Psoas muscle (tissue), 8 donors: ENCODE results near the gene SDHA. TPM values are rescaled to one million over a fixed set of nuclear protein-coding genes. Genes with fewer than 3 reads are reported as not detected.
"Not testable (repeated sequence)": the region's sequence is repeated elsewhere in the genome, so short reads cannot be mapped to it uniquely, and the experiment has no call there.

ENCODE experiments used
- ATAC-seq, 4 donors: fragments of 200-7000 bp; cut with Tn5 transposase; one replicate each; pipeline ENCODE4 v1.9.1; 2020; ENCODE audit warnings: moderate library complexity in 3 of 4, mild to moderate bottlenecking in 2 of 4
- DNase-seq, 2 donors: peaks; one replicate each; pipeline ENCODE4 v3.0.0-alpha.2; 2020
- H3K27ac ChIP-seq: fragments of 200-600 bp; one replicate; pipeline ENCODE4 v1.8.0; 2022
- H3K27me3 ChIP-seq, 3 donors: fragments of 200-600 bp in 1 of 3; one replicate each; pipeline versions ENCODE4 v1.6.1 to v1.8.0; 2013 to 2022; ENCODE audit warnings: low read length in 2 of 3, mild to moderate bottlenecking in 2 of 3, moderate library complexity in 1 of 3; ENCODE audit not compliant: insufficient read depth in 3 of 3
- H3K36me3 ChIP-seq, 2 donors: fragments of 200-600 bp in 1 of 2; one replicate each; pipeline versions ENCODE4 v1.6.1 to v1.8.0; 2013 to 2022; ENCODE audit warnings: low read depth in 1 of 2, mild to moderate bottlenecking in 1 of 2, moderate library complexity in 1 of 2; ENCODE audit not compliant: insufficient read depth in 1 of 2
- H3K4me1 ChIP-seq: fragments of 200-600 bp; one replicate; pipeline ENCODE4 v1.8.0; 2022
- H3K4me3 ChIP-seq: fragments of 200-600 bp; one replicate; pipeline ENCODE4 v1.8.0; 2022; ENCODE audit warnings: mild to moderate bottlenecking
- H3K9me3 ChIP-seq: fragments of 200-600 bp; one replicate; pipeline ENCODE4 v1.8.0; 2022
- WGBS, 3 donors: extraction: QIAGEN DNeasy Blood & Tissue Kit; methylation state at CpG; one replicate each; pipeline versions ENCODE4 v1.1.6 to v1.1.7; 2013; 5-methylcytosine and 5-hydroxymethylcytosine counted together
- intact Hi-C, 2 donors: fragments of 100-400 bp; cut with DNase I; formaldehyde crosslinking; loops; one replicate each; pipeline versions ENCODE4 v1.11.0 to v1.14.2; 2022
- polyA plus RNA-seq, 3 donors: library from polyadenylated mRNA; stranded (reverse); fragments of 200-250 nt; gene quantifications; one replicate each; pipeline ENCODE4 v1.2.3, GENCODE V29; 2013
- total RNA-seq, 4 donors: library from RNA; stranded (reverse); fragmentation: NEBNext Ultra II Directional in 2 of 4; extraction: Animal tissue kit (Norgen Biotek cat#: 25700) in 2 of 4; gene quantifications; one replicate each; pipeline versions ENCODE4 v1.2.1 to v1.2.4, GENCODE V29; 2021 to 2023
- TF ChIP-seq, protein P1 (sequence below): fragments of 200-600 bp; IDR thresholded peaks from one replicate; pipeline ENCODE4 v1.8.0; 2022; ENCODE audit warnings: antibody characterized with exemption
- donor health status: healthy with polysubstance abuse.
- donor health status: DM: no; HTN: no; CAD: no; lungs with moderate emphysema.
- donor health status: Bipolar disorder and iron deficiency.
- donor health status: healthy.
- donor health status: DM: yes; HTN: yes; CAD: no.
- donor health status: DM: no; HTN: no; CAD: no.
- donor health status: DM: no; HTN: no; CAD: no.
- donor health status: DM: yes; HTN: yes; CAD: no.

Gene SDHA
- total and polyA plus RNA-seq, 7 donors = 160 to 363 (median 269) TPM

DNA sequence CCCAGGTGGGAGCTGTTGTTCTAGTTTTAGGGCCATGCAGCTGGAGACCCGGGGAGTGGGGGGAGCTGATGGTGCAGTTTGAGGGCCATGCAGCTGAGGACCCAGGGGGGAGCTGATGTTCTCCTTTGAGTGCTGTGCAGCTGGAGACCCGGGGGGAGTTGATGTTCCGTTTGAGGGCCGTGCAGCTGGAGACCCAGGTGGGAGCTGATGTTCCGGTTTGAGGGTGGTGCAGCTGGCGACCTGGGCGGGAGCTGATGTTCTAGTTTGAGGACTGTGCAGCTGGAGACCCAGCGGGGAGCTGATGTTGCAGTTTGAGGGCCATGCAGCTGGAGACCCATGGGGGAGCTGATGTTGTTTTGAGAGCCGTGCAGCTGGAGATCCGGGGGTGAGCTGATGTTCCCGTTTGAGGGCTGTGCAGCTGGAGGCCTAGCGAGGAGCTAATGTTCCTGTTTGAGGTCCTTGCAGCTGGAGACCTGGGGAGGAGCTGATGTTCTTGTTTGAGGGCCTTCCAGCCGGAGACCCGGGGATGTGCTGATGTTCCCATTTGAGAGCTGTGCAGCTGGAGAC lies 68.0 kb downstream of the SDHA start:
- TF ChIP-seq, protein P1, sequence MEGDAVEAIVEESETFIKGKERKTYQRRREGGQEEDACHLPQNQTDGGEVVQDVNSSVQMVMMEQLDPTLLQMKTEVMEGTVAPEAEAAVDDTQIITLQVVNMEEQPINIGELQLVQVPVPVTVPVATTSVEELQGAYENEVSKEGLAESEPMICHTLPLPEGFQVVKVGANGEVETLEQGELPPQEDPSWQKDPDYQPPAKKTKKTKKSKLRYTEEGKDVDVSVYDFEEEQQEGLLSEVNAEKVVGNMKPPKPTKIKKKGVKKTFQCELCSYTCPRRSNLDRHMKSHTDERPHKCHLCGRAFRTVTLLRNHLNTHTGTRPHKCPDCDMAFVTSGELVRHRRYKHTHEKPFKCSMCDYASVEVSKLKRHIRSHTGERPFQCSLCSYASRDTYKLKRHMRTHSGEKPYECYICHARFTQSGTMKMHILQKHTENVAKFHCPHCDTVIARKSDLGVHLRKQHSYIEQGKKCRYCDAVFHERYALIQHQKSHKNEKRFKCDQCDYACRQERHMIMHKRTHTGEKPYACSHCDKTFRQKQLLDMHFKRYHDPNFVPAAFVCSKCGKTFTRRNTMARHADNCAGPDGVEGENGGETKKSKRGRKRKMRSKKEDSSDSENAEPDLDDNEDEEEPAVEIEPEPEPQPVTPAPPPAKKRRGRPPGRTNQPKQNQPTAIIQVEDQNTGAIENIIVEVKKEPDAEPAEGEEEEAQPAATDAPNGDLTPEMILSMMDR = no peak
- no peak for ATAC-seq
- Histone ChIP-seq H3K4me3 (no peak overlapping the region), H3K9me3 (no peaks in the 10 kb centered on the region), H3K27me3 (no peaks in the 10 kb centered on the region), H3K27ac (no peak overlapping the region), H3K36me3 (peaks cover 0 to 2% of the 10 kb centered on the region in 2 donors), H3K4me1 (no peaks in the 10 kb centered on the region)
- WGBS, 3 donors = 74 to 78% (median 76%) methylated on average over 14 of the region's 14 CpGs
- intact Hi-C loops = no loop called here
- DNase-seq = no peak

DNA sequence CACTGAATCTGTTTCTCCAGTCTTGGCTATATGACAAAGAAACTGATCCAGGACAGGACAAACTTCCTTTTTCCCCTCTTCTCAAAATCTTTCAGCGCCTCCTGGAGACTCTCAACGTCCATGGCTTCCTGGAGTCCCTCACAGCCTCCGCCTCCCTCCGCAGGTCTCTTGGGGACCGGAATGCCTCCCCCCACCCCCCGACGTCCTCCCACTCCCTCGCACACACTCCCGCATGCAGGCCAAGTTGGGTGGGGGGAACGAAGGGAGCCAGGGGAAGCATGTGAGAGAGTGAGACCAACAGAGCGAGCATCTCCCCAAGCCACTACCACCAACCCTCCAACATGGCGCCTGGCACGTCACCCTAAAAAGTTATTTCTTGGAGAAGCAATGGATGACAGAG lies 72.1 kb downstream of the SDHA start:
- H3K4me1 ChIP-seq, H3K9me3 ChIP-seq, H3K4me3 ChIP-seq, H3K27ac ChIP-seq, H3K27me3 ChIP-seq, ATAC-seq, DNase-seq, intact Hi-C loops, H3K36me3 ChIP-seq: not testable (repeated sequence)
- 87 to 92% (median 91%) methylated on average over 13 of the region's 13 CpGs for WGBS, 3 donors

DNA sequence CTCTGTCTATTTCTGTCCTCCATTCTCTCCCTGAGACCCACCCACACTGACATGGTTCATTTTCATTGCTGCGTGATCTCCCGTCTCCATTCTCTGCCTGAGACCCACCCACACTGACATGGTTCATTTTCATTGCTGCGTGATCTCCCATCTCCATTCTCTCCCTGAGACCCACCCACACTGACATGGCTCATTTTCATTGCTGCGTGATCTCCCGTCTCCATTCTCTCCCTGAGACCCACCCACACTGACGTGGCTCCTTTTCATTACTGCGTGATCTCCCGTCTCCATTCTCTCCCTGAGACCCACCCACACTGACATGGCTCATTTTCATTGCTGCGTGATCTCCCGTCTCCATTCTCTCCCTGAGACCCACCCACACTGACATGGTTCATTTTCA lies 73.2 kb downstream of the SDHA start:
- 71 to 93% (median 83%) methylated on average over 10 of the region's 10 CpGs for WGBS, 3 donors
- H3K27me3 ChIP-seq, intact Hi-C loops, H3K27ac ChIP-seq, ATAC-seq, H3K36me3 ChIP-seq, H3K4me1 ChIP-seq, H3K9me3 ChIP-seq, DNase-seq, H3K4me3 ChIP-seq: not testable (repeated sequence)

DNA sequence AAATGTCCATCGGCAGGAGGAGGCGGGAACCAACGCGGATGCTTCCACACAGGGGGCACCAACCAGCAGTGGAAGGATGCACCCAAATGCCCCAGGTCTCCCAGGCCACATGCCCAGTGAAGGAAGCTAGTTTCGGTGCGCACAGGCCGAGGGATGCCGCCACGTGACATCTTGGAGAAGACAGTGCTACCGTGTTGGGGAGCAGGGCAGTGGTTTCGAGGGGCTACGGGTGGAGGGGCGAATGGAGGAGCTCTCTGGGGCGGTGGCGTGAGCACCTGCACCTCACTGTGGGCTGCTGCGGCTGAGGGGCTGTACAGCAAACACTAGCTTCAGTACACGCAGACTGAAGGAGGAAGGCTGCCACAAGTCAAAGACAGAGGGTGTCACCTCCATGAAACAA lies 76.7 kb downstream of the SDHA start:
- H3K9me3 ChIP-seq, H3K4me3 ChIP-seq, H3K27me3 ChIP-seq, H3K36me3 ChIP-seq, intact Hi-C loops, H3K4me1 ChIP-seq, ATAC-seq, H3K27ac ChIP-seq: not testable (repeated sequence)
- peak in 1 of 2 donors; percentile 15 for DNase-seq
- WGBS, 3 donors = 96 to 98% (median 96%) methylated on average over 13 to 16 of the region's 17 CpGs

DNA sequence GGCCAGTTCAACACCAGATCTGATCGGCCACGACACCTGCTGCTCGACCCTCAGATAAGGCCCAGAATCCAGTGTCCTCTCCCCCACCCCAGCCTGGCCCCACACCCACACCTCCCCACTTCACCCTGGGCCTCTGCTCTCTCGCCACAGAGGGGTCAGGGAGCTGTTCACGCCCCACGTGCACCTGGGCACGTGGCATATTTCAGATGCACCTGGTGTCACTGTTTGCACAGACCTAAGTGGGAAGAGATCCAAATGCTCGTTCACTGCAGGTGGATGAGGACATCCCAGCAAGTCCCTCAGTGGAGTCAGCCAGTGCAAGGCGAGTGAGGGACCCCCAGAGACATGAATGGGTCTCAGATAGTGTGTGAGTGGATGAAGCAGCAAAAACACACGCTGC lies 78.1 kb downstream of the SDHA start:
- DNase-seq = peak in 1 of 2 donors; percentile 4
- WGBS, 3 donors = 83 to 92% (median 89%) methylated on average over 10 of the region's 10 CpGs
- H3K9me3 ChIP-seq, H3K27me3 ChIP-seq, H3K27ac ChIP-seq, H3K36me3 ChIP-seq, ATAC-seq, H3K4me1 ChIP-seq, H3K4me3 ChIP-seq, intact Hi-C loops: not testable (repeated sequence)

DNA sequence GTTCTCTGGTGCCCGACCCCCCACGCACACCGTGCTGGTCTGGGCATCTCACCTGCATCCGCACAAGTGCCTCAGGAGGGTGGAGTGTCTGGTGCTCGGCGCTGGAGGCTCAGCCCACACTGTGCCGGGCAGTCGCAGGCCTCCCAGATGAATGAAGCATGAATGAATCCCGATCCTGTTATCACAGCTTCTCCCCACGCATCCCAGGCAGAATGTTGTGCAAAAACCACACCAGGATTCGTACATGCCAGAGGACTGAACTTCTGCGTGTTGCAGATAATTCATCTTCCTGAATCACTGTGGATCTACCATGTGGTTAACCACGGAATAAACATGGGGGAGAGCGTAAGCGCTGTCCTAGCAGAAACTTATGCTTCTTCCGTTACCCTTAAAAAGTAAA lies 78.8 kb downstream of the SDHA start:
- 91 to 94% (median 93%) methylated on average over 13 to 16 of the region's 16 CpGs for WGBS, 3 donors
- H3K36me3 ChIP-seq, H3K27ac ChIP-seq, H3K9me3 ChIP-seq, H3K4me1 ChIP-seq, ATAC-seq, DNase-seq, H3K27me3 ChIP-seq, intact Hi-C loops, H3K4me3 ChIP-seq: not testable (repeated sequence)

DNA sequence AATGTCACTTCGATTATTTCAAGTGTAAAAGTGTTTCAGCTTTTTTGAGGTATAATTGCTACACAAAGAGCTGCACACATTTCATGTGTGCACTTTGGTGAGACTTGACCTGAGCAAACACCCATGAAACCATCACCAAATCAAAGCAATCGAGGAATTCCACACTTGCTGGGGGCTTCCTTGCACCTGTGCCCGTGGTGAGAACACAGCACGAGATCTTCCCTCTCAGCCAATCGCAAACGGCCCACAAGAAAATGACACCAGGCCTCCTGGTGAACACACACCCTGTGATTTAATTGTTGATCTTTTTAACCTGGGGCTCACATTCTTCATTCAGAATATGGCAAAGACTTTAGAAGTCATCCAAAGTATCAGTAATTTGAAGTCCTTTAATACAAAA lies 79.3 kb downstream of the SDHA start:
- intact Hi-C loops, H3K4me3 ChIP-seq, H3K27me3 ChIP-seq, ATAC-seq, H3K9me3 ChIP-seq, H3K4me1 ChIP-seq, H3K36me3 ChIP-seq, H3K27ac ChIP-seq, DNase-seq: not testable (repeated sequence)
- 64 to 77% (median 75%) methylated on average over 6 of the region's 6 CpGs for WGBS, 3 donors

DNA sequence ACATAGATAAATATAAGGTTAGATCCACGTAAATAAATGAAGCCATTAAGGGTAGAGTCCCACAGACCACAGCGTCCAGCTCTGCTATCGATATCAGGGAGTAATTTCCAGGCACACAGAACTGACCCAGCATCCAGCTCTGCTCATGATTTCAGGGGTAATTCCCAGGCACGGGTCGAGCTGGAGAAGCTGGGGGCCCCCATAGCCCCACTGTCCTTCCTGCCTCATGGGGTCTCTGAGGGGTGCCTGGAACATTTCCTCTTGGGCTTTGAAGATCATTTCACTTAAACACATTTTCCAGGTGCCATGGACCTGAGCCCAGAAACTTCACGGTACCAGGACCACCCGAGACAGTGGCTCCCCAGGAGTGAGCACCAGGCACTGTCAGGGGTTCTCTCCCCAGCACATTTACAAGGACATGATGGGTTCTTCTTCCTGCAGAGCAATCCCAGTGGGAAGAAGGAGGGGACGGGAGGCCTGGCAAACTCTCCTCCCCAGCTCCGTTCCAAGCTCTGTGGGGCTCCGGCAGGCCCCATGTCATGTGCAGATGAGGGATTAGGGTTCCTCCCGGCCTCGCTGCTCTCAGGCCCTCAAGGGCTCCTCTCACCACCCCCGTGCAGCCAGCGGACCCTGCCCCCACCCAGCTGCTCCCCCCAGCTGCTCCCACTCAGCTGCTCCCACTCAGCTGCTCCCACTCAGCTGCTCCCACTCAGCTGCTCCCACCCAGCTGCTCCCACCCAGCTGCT lies 80.0 kb downstream of the SDHA start:
- H3K9me3 ChIP-seq, H3K27me3 ChIP-seq, H3K27ac ChIP-seq, intact Hi-C loops, H3K4me1 ChIP-seq, H3K36me3 ChIP-seq, ATAC-seq, H3K4me3 ChIP-seq: not testable (repeated sequence)
- WGBS, 3 donors = 69 to 71% (median 71%) methylated on average over 11 to 14 of the region's 14 CpGs
- peak in 1 of 2 donors; percentile 42 for DNase-seq
